GM12878 (cell line): ENCODE results near the gene TLNRD1. TPM values are rescaled to one million over a fixed set of nuclear protein-coding genes. Genes with fewer than 3 reads are reported as not detected.

Experiments used
- ATAC-seq: fragments of 200-7000 bp; cut with Tn5 transposase; 3 replicates; pipeline ENCODE4 v1.9.1; 2020; ENCODE audit warnings: mild to moderate bottlenecking, moderate library complexity
- BruUV-seq: library from RNA; stranded (reverse); fragments of 400-500 nt; replicated peaks from 2 replicates; lab custom pipeline; 2021; lab: Mats Ljungman, UMichigan
- CTCF ChIA-PET: fragments of 300-600 bp; sonication (Branson Sonifier 250); formaldehyde crosslinking; extraction: SDS; loops from one replicate; lab custom pipeline; 2021; ENCODE audit warnings: inconsistent platforms; lab: Yijun Ruan, JAX
- POLR2A ChIA-PET: fragments of 350-600 bp; formaldehyde crosslinking; extraction: SDS; loops from one replicate; lab custom pipeline; 2021; ENCODE audit warnings: inconsistent platforms; lab: Charles Lee
- RAD21 ChIA-PET: fragments of 300-600 bp; sonication (Branson Sonifier 250); formaldehyde crosslinking; loops from one replicate; lab custom pipeline; 2023; ENCODE audit warnings: antibody characterized with exemption; ENCODE audit not compliant: unreplicated experiment; lab: Charles Lee
- SMC1A ChIA-PET: fragments of 300-600 bp; sonication (Branson Sonifier 250); formaldehyde crosslinking; loops from one replicate; lab custom pipeline; 2023; ENCODE audit not compliant: unreplicated experiment, uncharacterized antibody; lab: Charles Lee
- DNase-seq: peaks from one replicate; pipeline ENCODE4 v3.0.0-alpha.2; 2011; ENCODE audit warnings: low read depth, low spot score
- FAIRE-seq: peaks from 3 replicates; lab custom pipeline; 2011; peaks lifted over from hg19 to GRCh38; lab: Jason Lieb, UNC
- H2AFZ ChIP-seq: 2 replicates; pipeline ENCODE4 v1.6.0; 2011; ENCODE audit warnings: low read depth, low read length, control low read depth; ENCODE audit not compliant: control insufficient read depth
- H3K27ac ChIP-seq: 2 replicates; pipeline ENCODE4 v1.5.1; 2011; ENCODE audit warnings: control low read depth; ENCODE audit not compliant: control insufficient read depth, insufficient read depth
- H3K27me3 ChIP-seq, 2 experiments: replicated peaks in 1 of 2; 2 replicates each; pipeline versions ENCODE4 v1.6.0 to v1.6.1; 2011; ENCODE audit warnings: low read length in 1 of 2; ENCODE audit not compliant: control insufficient read depth in 2 of 2, insufficient read depth in 2 of 2
- H3K36me3 ChIP-seq, 2 experiments: 2 replicates each; pipeline ENCODE4 v1.5.1; 2011; ENCODE audit warnings: low read length in 1 of 2; ENCODE audit not compliant: control insufficient read depth in 2 of 2, insufficient read depth in 2 of 2
- H3K4me1 ChIP-seq: 2 replicates; pipeline ENCODE4 v1.6.1; 2011; ENCODE audit warnings: mild to moderate bottlenecking, low read length, moderate library complexity, mixed read lengths; ENCODE audit not compliant: control insufficient read depth, insufficient read depth
- H3K4me2 ChIP-seq: 2 replicates; pipeline ENCODE4 v1.6.0; 2011; ENCODE audit warnings: control low read depth; ENCODE audit not compliant: control insufficient read depth, insufficient read depth
- H3K4me3 ChIP-seq: fragments of 200-600 bp; sonication (generic); 2 replicates; pipeline ENCODE4 v1.5.1; 2016
- H3K79me2 ChIP-seq: 2 replicates; pipeline ENCODE4 v1.6.0; 2011; ENCODE audit warnings: low read length; ENCODE audit not compliant: control insufficient read depth, insufficient read depth
- H3K9ac ChIP-seq: 2 replicates; pipeline ENCODE4 v1.8.0; 2011; ENCODE audit warnings: low read length, control low read depth, mixed read lengths; ENCODE audit not compliant: control insufficient read depth, insufficient read depth
- H3K9me3 ChIP-seq: replicated peaks from 3 replicates; pipeline ENCODE4 v1.5.1; 2011; ENCODE audit warnings: mild to moderate bottlenecking, low read length; ENCODE audit not compliant: control insufficient read depth, insufficient read depth
- H4K20me1 ChIP-seq: 2 replicates; pipeline ENCODE4 v1.6.0; 2011; ENCODE audit not compliant: control insufficient read depth, insufficient read depth
- CHD2 ChIP-seq: IDR thresholded peaks from 2 replicates; pipeline ENCODE4 v1.6.1; 2011; ENCODE audit warnings: low read depth, low read length, improper control_type of control experiment, borderline replicate concordance
- HCFC1 ChIP-seq: fragments of 150-350 bp; IDR thresholded peaks from 2 replicates; pipeline ENCODE4 v1.6.1; 2014; ENCODE audit warnings: low read length
- KAT2A ChIP-seq: conservative IDR thresholded peaks from 2 replicates; pipeline ENCODE4 v1.6.1; 2011; ENCODE audit warnings: low read depth, low read length; ENCODE audit not compliant: control insufficient read depth
- MYC ChIP-seq: IDR thresholded peaks from 2 replicates; pipeline ENCODE4 v1.6.1; 2011; ENCODE audit warnings: mild to moderate bottlenecking, low read length, moderate library complexity, inconsistent platforms; ENCODE audit not compliant: insufficient read depth, insufficient replicate concordance, insufficient read length, severe bottlenecking
- RCOR1 ChIP-seq: conservative IDR thresholded peaks from 2 replicates; pipeline ENCODE4 v1.6.1; 2012; ENCODE audit warnings: low read depth, low read length, improper control_type of control experiment
- RELA ChIP-seq: fragments of 450-650 bp; IDR thresholded peaks from 2 replicates; pipeline ENCODE4 v1.8.0; 2014; ENCODE audit warnings: borderline replicate concordance; ENCODE audit not compliant: partially characterized antibody
- RUNX3 ChIP-seq: IDR thresholded peaks from 2 replicates; pipeline ENCODE4 v1.6.1; 2012; ENCODE audit warnings: low read length, inconsistent platforms
- SIN3A ChIP-seq: IDR thresholded peaks from 2 replicates; pipeline ENCODE4 v1.6.1; 2012; ENCODE audit warnings: low read depth, low read length, improper control_type of control experiment
- STAT3 ChIP-seq: IDR thresholded peaks from 2 replicates; pipeline ENCODE4 v1.6.1; 2011; ENCODE audit warnings: low read depth, low read length, improper control_type of control experiment
- TBL1XR1 ChIP-seq: IDR thresholded peaks from 2 replicates; pipeline ENCODE4 v1.6.1; 2012; ENCODE audit warnings: low read depth, low read length, improper control_type of control experiment
- ZNF207 ChIP-seq: fragments of 450-650 bp; IDR thresholded peaks from 2 replicates; pipeline ENCODE4 v1.6.1; 2014; ENCODE audit warnings: antibody characterized with exemption, mild to moderate bottlenecking, borderline replicate concordance
- WGBS: methylation state at CpG from one replicate; pipeline ENCODE4 v1.1.6; 2016; ENCODE audit warnings: low lambda C conversion rate; ENCODE audit not compliant: insufficient replicate concordance, insufficient coverage; ENCODE audit errors: missing lambda C conversion rate; 5-methylcytosine and 5-hydroxymethylcytosine counted together
- in situ Hi-C: fragments of 300-500 bp; cut with MboI; formaldehyde crosslinking; loops from 9 replicates; pipeline ENCODE4 v1.14.3; 2018; ENCODE audit warnings: mixed read lengths
- intact Hi-C: fragments of 100-400 bp; cut with micrococcal nuclease; formaldehyde crosslinking; loops from one replicate; pipeline ENCODE4 v1.14.2; 2022; ENCODE audit not compliant: unreplicated experiment
- polyA plus RNA-seq, 11 experiments: library from polyadenylated mRNA; depleted of rRNA in 4 of 11; unstranded in 6 of 11; stranded (reverse) in 5 of 11; fragments of >200 nt; fragmentation: Nextera tagmentation in 4 of 11; fragmentation: Illumina TruSeq in 1 of 11; extraction: Ambion mirVana in 4 of 11; extraction: Trizol in 1 of 11; gene quantifications; 1 replicate in 1 of 11; 2 replicates in 10 of 11; pipeline versions ENCODE4 v1.2.1 to v1.2.3, GENCODE V29; 2011 to 2016; ENCODE audit warnings: inconsistent platforms in 2 of 11, missing spikeins in 2 of 11, low read depth in 1 of 11
- total RNA-seq, 4 experiments: library from RNA; depleted of rRNA in 3 of 4; stranded (reverse); fragments of >200 nt in 3 of 4; fragmentation: Illumina TruSeq in 1 of 4; extraction: Trizol in 1 of 4; gene quantifications; 2 replicates each; pipeline versions ENCODE4 v1.2.1 to v1.2.3, GENCODE V29; 2013 to 2021
- TF ChIP-seq, protein P1 (sequence below): IDR thresholded peaks from 2 replicates; pipeline ENCODE4 v1.6.1; 2011; ENCODE audit warnings: mild to moderate bottlenecking, low read depth, low read length, moderate library complexity; ENCODE audit not compliant: insufficient replicate concordance
- TF ChIP-seq, protein P2 (sequence below): IDR thresholded peaks from 2 replicates; pipeline ENCODE4 v1.6.1; 2011; ENCODE audit warnings: borderline replicate concordance, low read depth, mild to moderate bottlenecking, moderate library complexity, mixed read lengths, low read length; ENCODE audit not compliant: insufficient read depth; ENCODE audit errors: extremely low read length
- TF ChIP-seq, protein P3 (sequence below): fragments of 450-650 bp; IDR thresholded peaks from 2 replicates; pipeline ENCODE4 v1.6.1; 2017; ENCODE audit warnings: mild to moderate bottlenecking, moderate library complexity

Gene TLNRD1
- total and polyA plus RNA-seq, 10 of the 15 experiments (the other 5 are each of a cell fraction or from before 2014, with no cell fraction given): 2.5 to 44.8 (median 9.1) TPM

DNA sequence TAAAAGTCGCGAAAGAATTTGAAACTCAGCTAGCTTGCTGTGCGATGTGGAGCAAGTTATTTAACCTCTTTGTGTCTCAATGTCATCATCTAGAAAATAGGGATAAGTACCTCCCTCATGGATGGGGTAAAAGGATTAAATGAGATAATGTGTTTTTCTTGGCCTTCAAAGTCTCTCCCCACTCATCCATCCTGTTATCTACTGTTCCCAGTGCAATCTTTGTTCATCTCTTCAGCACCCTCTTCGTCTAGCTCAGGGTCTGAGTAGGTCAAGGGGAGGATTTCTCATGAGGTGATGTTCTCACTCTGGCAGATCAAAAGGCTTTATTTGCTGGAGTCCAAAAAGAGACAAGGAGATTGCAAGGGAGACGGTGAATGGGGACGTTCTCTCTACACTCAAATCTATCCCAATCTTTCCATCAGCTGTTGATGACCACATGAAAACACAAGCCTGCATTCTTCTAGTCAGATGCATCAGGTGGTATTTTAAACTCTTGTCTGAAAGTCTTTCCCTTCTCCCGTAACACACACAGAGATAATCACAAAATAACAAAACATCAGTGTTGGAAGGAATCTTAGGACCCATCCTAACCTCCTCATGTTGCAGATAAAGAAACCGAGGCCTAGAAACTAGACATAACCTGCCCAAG is 12.5 kb upstream of the TLNRD1 start:
- CTCF ChIA-PET: interaction anchor here (0.9 to 4.7 kb wide), 3 partner anchors 18 to 278 kb away, joined by 6 to 27 read pairs (median 8); no protein-coding TSS in a partner anchor
- Histone ChIP-seq H3K27me3 (no peaks in the 10 kb centered on the region), H3K4me1 (peaks cover 5% of the 10 kb centered on the region), H3K36me3 (peaks cover 0 to 3% of the 10 kb centered on the region in 2 experiments; a peak in 1 of 4 replicates), H3K27ac (peak overlapping the region; percentile 80), H4K20me1 (no peaks in the 10 kb centered on the region), H3K4me3 (peak overlapping the region; percentile 94), H3K9me3 (no peaks in the 10 kb centered on the region), H3K79me2 (peaks cover 55% of the 10 kb centered on the region), H3K4me2 (peak overlapping the region; percentile 92), H2AFZ (no peak overlapping the region), H3K9ac (peak overlapping the region; percentile 89)
- DNase-seq (no peak), ATAC-seq (no peak), FAIRE-seq (no peak)
- 54% methylated on average over 8 of the region's 8 CpGs for WGBS
- SMC1A ChIA-PET: interaction anchor here (0.6 to 1.7 kb wide), 6 partner anchors 11 to 578 kb away, joined by 3 to 5 read pairs (median 3); partner anchors contain the start of gene CEMIP
- intact Hi-C loops: no loop called here
- TF ChIP-seq, protein P1, sequence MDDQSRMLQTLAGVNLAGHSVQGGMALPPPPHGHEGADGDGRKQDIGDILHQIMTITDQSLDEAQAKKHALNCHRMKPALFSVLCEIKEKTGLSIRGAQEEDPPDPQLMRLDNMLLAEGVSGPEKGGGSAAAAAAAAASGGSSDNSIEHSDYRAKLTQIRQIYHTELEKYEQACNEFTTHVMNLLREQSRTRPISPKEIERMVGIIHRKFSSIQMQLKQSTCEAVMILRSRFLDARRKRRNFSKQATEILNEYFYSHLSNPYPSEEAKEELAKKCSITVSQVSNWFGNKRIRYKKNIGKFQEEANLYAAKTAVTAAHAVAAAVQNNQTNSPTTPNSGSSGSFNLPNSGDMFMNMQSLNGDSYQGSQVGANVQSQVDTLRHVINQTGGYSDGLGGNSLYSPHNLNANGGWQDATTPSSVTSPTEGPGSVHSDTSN: no peak
- TF ChIP-seq STAT3 (no peak), CHD2 (no peak), HCFC1 (no peak), RUNX3 (no peak), KAT2A (no peak), ZNF207 (no peak), TBL1XR1 (no peak), MYC (no peak), RELA (no peak), SIN3A (no peak), RCOR1 (no peak)
- TF ChIP-seq, protein P2, sequence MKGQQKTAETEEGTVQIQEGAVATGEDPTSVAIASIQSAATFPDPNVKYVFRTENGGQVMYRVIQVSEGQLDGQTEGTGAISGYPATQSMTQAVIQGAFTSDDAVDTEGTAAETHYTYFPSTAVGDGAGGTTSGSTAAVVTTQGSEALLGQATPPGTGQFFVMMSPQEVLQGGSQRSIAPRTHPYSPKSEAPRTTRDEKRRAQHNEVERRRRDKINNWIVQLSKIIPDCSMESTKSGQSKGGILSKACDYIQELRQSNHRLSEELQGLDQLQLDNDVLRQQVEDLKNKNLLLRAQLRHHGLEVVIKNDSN: no peak
- TF ChIP-seq, protein P3, sequence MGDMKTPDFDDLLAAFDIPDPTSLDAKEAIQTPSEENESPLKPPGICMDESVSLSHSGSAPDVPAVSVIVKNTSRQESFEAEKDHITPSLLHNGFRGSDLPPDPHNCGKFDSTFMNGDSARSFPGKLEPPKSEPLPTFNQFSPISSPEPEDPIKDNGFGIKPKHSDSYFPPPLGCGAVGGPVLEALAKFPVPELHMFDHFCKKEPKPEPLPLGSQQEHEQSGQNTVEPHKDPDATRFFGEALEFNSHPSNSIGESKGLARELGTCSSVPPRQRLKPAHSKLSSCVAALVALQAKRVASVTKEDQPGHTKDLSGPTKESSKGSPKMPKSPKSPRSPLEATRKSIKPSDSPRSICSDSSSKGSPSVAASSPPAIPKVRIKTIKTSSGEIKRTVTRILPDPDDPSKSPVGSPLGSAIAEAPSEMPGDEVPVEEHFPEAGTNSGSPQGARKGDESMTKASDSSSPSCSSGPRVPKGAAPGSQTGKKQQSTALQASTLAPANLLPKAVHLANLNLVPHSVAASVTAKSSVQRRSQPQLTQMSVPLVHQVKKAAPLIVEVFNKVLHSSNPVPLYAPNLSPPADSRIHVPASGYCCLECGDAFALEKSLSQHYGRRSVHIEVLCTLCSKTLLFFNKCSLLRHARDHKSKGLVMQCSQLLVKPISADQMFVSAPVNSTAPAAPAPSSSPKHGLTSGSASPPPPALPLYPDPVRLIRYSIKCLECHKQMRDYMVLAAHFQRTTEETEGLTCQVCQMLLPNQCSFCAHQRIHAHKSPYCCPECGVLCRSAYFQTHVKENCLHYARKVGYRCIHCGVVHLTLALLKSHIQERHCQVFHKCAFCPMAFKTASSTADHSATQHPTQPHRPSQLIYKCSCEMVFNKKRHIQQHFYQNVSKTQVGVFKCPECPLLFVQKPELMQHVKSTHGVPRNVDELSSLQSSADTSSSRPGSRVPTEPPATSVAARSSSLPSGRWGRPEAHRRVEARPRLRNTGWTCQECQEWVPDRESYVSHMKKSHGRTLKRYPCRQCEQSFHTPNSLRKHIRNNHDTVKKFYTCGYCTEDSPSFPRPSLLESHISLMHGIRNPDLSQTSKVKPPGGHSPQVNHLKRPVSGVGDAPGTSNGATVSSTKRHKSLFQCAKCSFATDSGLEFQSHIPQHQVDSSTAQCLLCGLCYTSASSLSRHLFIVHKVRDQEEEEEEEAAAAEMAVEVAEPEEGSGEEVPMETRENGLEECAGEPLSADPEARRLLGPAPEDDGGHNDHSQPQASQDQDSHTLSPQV: no peak
- RAD21 ChIA-PET: interaction anchor here (1.1 to 2.6 kb wide), 3 partner anchors 13 to 278 kb away, joined by 3 to 13 read pairs (median 4); partner anchors contain the start of gene TLNRD1
- BruUV-seq: TSS peak; percentile 69
- in situ Hi-C loops: no loop called here
- POLR2A ChIA-PET: interaction anchor here (1.0 to 2.2 kb wide), 3 partner anchors 11 to 36 kb away, joined by 4 to 9 read pairs (median 7); partner anchors contain the start of gene TLNRD1
